GM12873 (cell line): ENCODE results near the gene CRYBG3.
A peak's percentile ranks its signal among the peaks of the same experiment; 100 is the strongest.

Experiments used
- CTCF ChIP-seq: IDR thresholded peaks from 2 replicates; pipeline ENCODE4 v1.5.1; 2012; ENCODE audit warnings: low read depth, mild to moderate bottlenecking, moderate library complexity, low read length, control low read depth; ENCODE audit not compliant: insufficient read depth; ENCODE audit errors: missing control alignments

CRYBG3 gene

DNA sequence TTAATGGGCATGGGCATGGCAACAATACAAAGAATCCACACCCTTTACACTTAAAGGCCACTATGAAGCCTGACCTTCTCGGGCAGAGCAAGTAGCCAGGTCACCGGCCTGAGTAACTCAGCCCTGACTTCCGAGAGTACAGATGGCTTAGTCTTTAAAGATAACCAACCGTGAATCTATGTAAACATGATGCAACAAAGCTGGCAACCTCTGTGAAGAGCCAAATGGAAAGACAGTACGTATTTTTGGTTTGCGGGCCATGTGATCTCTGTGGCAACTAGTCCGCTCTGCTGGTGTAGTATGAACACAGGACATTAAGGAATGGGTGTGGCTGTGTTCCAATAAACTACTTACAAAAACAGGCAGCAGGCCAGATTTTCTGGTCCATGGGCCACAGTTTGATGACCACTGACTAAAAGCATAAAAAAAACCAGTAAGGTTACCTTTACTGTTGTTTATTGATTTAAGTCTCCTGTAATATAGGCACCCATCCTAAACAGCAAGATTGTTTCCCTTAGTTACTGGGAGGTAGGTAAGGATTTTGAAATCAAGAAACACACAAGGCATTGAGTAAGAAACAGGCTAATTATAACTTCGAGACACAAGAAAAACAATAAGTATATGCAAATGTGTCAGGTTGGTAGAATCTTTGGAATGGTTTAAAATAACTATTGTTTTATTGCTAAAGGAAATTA lies 136.0 kb downstream of the CRYBG3 start:
- no peak for TF ChIP-seq CTCF

- no peak for TF ChIP-seq CTCF
Measured at GRCh38 chr3:97958396-97958795, 136.6 kb downstream of the CRYBG3 start.

GRCh38 chr3:97958796-97959195 lies 137.0 kb downstream of the CRYBG3 start:
- no peak for TF ChIP-seq CTCF

GRCh38 chr3:97959872-97960271 lies 138.1 kb downstream of the CRYBG3 start:
- no peak for TF ChIP-seq CTCF

GRCh38 chr3:97960551-97960950 lies 138.7 kb downstream of the CRYBG3 start:
- no peak for TF ChIP-seq CTCF

DNA sequence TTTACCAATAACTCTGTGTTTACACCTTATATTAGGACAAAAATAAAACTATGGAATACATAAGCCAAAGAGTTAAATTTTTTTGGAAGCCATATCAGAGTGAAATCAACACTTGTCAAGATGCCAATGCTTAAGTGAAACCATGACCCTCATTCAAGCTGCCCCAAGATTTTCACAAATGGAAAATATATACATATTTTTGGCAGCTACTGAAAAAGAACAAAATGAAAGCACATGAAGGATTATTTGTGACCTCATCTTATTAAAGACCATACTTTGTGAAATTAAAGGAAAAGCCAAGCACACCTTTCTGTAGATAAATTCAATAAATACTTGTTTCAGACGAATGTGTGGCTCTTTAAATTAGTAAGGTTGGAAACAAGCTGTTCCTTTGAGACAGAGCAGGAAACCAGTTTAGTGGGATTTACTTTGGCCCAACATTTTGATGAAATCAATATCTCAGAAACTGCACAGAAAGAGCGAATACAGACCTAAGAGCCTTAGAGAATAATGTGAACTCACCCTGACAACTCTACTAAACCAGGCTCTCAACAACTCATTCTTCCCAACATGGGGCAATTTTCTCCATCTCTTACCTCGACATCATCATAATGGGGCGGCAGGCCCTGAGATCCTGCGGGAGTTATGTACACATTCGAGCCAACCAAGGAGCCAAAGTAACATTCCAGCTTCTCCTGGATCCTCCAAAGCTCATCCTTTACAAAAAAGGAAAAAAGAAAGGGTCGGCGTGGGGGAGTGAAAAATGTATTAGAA lies 139.4 kb downstream of the CRYBG3 start:
- no peak for TF ChIP-seq CTCF

- TF ChIP-seq CTCF = peak; percentile 12
Measured at GRCh38 chr3:97967966-97968365, 146.2 kb downstream of the CRYBG3 start.
